ENCODE data around the gene ITM2B.
A peak's percentile ranks its signal among the peaks of the same experiment; 100 is the strongest.
"Not testable (repeated sequence)": the region's sequence is repeated elsewhere in the genome, so short reads cannot be mapped to it uniquely, and the experiment has no call there.

The ITM2B gene

DNA sequence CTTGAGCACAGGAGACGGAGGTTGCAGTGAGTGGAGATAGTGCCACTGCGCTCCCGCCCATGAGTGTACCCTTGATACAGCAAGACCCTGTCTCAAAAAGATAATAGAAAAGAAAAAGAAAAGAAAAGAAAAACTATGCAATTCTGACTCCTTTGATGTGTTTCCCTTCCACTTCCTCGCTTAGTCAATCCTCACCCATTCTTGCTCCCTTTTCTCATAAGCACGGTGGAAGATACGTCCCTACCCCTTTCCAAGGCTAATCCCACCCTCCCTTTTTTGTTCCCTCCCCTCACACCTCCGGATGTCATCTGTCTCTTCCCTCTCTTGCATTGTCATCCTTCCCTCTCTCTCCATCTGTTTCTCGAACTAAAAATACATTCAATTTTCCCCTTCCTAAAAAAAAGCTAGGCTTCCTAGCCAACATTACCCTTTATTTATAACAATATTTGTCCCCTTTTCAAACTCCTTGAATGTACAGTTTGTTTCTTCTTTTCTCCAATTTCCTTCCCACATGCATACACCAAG lies 40.5 kb upstream of the ITM2B start:
- DNase-seq (ENCODE audit: extremely low read depth, low read depth): no peak

DNA sequence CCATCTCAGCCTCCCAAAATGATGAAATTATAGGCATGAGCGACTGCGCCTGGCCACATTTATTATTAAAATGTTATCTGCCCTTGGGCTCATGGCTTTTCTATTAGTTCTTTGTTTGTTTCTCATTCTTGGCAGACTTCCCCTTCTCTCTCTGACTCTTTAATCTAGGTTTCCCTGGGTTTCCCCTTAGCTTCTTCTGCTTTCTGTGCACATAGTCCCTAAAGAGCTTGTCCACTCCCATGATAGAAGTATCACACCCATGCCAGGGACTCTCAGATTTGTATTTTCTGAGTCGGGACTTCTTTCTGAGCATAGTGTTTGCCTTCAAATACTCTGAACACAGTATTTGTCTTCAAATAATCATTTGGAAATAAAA lies 38.6 kb upstream of the ITM2B start:
- no peak for DNase-seq (ENCODE audit: extremely low read depth, low read depth)
- TF ChIP-seq, protein P1, sequence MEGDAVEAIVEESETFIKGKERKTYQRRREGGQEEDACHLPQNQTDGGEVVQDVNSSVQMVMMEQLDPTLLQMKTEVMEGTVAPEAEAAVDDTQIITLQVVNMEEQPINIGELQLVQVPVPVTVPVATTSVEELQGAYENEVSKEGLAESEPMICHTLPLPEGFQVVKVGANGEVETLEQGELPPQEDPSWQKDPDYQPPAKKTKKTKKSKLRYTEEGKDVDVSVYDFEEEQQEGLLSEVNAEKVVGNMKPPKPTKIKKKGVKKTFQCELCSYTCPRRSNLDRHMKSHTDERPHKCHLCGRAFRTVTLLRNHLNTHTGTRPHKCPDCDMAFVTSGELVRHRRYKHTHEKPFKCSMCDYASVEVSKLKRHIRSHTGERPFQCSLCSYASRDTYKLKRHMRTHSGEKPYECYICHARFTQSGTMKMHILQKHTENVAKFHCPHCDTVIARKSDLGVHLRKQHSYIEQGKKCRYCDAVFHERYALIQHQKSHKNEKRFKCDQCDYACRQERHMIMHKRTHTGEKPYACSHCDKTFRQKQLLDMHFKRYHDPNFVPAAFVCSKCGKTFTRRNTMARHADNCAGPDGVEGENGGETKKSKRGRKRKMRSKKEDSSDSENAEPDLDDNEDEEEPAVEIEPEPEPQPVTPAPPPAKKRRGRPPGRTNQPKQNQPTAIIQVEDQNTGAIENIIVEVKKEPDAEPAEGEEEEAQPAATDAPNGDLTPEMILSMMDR (IDR thresholded peaks at IDR 0.05; ENCODE audit: low read depth, low read length): no peak

More for the DNA sequence above, 40.5 kb upstream of the ITM2B start:
- TF ChIP-seq, protein P1 (IDR thresholded peaks at IDR 0.05; ENCODE audit: low read depth, low read length): no peak

DNA sequence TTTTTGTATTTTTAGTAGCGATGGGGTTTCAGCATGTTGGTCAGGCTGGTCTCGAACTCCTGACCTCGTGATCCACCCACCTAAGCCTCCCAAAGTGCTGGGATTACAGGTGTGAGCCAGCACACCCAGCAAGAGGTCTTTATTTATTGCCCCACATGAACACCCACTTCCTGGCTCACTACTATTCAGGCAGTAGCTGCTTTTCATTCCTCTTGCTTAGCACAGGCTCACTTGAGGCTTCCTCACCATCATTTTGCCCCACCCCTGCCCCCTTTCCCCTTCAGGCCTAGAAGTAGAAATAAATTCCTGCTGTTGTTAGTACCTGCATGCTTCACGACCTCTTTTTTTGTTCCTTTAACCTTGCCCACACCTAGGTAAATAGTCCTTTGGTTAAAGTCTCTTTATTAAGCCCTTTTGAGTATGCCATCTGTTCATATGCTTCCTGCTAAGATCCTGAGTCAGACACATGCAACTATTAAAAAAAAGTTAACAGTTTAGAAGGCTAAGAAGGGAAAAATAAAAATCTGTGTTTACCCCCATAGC lies 33.5 kb upstream of the ITM2B start:
- TF ChIP-seq, protein P1 (IDR thresholded peaks at IDR 0.05; ENCODE audit: low read depth, low read length): no peak
- DNase-seq (ENCODE audit: extremely low read depth, low read depth): no peak

DNA sequence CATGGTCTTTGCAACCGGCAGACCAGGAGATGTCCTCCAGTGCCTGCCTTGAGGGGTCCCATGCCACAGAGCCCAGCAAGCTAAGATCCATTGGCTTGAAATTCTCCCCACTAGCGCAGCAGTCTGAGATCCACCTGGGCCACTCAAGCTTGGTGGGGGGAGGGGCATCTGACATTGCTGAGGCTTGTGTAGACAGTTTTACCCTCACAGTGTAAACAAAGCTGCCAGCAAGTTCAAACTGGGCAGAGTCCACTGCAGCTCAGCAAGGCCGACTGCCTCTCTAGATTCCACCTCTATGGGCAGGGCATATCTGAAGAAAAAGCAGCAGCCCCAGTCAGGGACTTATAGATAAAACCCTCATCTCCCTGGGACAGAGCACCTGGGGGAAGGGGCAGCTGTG lies 32.0 kb upstream of the ITM2B start:
- TF ChIP-seq, protein P1 (IDR thresholded peaks at IDR 0.05; ENCODE audit: low read depth, low read length): no peak
- no peak for DNase-seq (ENCODE audit: extremely low read depth, low read depth)

DNA sequence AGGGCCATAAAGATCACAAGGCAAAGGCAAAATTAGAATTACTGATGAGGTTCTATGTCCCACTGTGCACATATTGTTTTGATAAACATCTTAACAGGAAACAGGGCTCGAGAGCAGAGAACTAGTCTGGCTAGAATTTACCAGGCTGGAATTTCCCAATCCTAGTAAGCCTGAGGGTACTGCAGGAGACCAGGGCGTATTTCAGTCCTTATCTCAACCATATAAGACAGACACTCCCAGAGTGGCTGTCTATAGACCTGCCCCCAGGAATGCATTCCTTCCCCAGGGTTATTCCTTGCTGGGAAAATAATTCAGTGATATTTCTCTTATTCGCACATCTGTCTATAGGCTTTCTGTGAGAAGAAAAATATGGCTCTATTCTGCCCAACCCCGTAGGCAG lies 25.8 kb upstream of the ITM2B start:
- DNase-seq (ENCODE audit: extremely low read depth, low read depth): not testable (repeated sequence)

DNA sequence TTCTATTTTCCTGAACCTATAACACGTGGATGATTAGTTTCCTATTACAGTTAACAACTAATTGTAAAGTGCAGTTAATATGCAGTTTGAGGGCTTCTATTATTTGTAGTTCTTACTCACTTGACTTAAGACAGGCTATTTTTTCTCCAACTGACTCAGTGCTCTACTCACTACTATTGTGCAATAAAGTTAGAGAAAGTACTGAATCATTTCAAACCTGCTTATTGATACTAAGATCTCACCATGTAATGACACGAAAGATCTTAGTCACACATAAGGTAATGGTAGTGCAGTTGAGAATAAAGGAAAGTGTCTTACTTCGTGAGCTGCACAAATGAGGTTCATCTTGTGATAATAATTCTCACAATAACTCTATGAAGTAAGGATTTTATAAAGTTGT lies 22.8 kb upstream of the ITM2B start:
- TF ChIP-seq, protein P1 (IDR thresholded peaks at IDR 0.05; ENCODE audit: low read depth, low read length): no peak
- peak; percentile 29 for DNase-seq (ENCODE audit: extremely low read depth, low read depth)

DNA sequence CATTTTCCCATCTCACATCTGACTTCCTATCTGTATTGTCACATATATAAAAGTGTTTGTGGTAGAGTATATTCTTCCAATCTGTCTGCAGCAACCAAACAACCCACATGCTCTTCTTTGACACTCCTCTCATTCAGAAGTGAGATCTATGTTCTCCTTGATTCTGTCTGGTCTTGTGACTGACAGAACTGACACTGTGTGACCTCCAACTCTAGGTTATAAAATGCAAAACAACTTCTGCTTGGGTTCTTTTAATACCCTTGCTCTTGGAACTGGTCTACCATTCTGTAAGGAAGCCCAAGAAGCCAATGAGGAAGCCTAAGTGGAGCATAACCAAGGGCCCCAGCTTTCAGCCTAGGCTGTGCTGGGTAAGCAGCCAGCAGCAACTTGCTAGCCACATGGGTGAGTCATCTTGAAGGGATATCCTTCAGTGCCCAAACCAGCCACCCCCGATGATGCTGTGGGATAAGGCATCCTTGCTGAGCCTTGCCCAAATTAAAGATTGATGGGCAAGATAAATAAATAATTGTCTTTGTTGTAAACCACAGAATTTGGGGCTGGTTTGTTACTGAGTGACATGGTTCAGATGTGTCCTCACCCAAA lies 18.4 kb upstream of the ITM2B start:
- no peak for DNase-seq (ENCODE audit: extremely low read depth, low read depth)
- TF ChIP-seq, protein P1 (IDR thresholded peaks at IDR 0.05; ENCODE audit: low read depth, low read length): no peak

DNA sequence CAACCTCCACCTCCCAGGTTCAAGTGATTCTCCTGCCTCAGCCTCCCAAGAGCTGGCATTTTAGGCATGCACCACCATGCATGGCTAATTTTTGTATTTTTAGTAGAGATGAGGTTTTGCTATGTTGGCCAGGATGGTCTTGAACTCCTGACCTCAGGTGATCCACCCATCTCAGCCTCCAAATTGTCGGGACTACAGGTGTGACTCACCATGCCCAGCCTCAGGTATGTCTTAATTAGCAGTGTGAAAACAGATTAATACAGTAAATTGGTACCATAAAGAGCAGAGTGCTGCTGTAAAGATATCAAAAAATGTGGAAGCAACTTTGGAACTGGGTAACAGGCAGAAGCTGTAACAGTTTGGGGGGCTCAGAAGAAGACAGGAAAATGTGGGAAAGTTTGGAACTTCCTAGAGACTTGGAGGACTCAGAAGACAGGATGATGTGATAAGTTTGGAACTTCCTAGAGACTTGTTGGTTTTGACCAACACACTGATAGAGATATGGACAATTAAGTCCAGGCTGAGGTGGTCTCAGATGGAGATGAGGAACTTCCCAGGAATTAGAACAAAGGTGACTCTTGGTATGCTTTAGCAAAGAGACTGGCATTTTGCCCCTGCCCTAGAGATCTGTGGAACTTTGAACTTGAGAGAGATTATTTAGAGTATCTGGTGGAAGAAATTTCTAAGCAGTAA lies 17.3 kb upstream of the ITM2B start:
- DNase-seq (ENCODE audit: extremely low read depth, low read depth): not testable (repeated sequence)
